ENCODE data around the gene ZGRF1.
"Not testable (repeated sequence)": the region's sequence is repeated elsewhere in the genome, so short reads cannot be mapped to it uniquely, and the experiment has no call there.

Gene ZGRF1

DNA sequence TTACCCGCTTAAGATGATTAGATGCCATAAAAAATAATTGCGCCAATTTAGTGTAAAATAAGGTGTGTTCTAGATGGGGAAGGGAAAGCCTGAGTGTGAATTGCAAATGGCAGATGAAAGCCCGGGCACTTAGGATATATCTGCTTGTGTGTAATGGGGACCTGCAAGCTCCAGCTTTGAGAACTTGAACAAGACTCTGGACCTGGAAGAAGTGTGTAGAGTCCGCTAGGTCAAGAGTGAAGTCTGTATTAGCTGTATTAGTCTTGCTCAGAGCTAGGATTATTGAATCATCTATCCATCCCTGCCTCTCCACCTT is 124.9 kb downstream of the ZGRF1 start:
- Histone ChIP-seq H3K4me1 (ENCODE audit: insufficient read depth, low read length) (peaks cover 26% of the 10 kb centered on the region; the same call in 1 of the 2 replicates), H3K9ac (ENCODE audit: low read depth, low read length) (no peak overlapping the region), H3K4me3 (ENCODE audit: low read length) (peak overlapping the region; percentile 39; the same call in 1 of the 2 replicates), H3K27ac (ENCODE audit: low read length) (no peak overlapping the region), H3K9me3 (ENCODE audit: insufficient read depth, low read depth, low read length) (no peaks in the 10 kb centered on the region), H3K27me3 (ENCODE audit: insufficient read depth, low read length) (peaks cover 100% of the 10 kb centered on the region), H3K36me3 (ENCODE audit: insufficient read depth, low read depth, low read length) (no peaks in the 10 kb centered on the region)

DNA sequence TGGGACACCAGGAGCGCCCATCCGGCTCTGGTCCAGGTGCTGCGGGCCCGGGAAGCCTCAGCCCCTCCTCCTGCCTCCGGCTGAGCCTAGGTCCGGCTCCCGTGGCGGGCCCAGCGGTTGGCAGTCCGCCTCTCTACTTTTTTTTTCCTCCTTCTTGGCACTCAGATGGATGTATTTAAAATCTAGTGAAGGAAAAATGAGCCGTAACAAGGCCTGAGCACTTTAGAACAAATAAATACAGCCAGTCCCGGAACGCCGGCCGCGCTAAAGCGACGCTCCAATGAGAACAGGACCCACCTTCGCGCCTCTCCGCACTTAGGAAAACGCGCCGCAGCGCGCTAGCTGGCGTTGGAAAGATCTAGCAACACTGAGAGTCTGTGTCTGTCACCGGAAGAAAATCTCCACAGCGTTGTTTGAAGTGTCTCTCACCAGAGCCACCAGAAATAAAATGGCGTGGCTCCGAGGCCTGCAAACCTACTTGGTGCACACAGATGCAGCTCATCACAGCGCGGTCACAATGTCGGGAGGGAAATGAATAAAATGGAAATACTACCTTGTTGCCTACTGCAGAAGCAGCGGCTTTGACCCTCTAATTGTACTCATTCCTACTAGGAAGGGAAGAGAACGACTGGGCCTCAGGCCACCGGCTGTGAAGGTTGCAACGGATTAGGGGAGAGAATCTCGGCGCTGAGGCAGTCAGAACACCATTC is 125.5 kb downstream of the ZGRF1 start:
- Histone ChIP-seq H3K9me3 (ENCODE audit: insufficient read depth, low read depth, low read length) (no peaks in the 10 kb centered on the region), H3K27me3 (ENCODE audit: insufficient read depth, low read length) (peaks cover 100% of the 10 kb centered on the region), H3K4me3 (ENCODE audit: low read length) (peak overlapping the region; percentile 39), H3K27ac (ENCODE audit: low read length) (no peak overlapping the region), H3K4me1 (ENCODE audit: insufficient read depth, low read length) (peaks cover 26% of the 10 kb centered on the region; the same call in 1 of the 2 replicates), H3K36me3 (ENCODE audit: insufficient read depth, low read depth, low read length) (no peaks in the 10 kb centered on the region), H3K9ac (ENCODE audit: low read depth, low read length) (no peak overlapping the region)

DNA sequence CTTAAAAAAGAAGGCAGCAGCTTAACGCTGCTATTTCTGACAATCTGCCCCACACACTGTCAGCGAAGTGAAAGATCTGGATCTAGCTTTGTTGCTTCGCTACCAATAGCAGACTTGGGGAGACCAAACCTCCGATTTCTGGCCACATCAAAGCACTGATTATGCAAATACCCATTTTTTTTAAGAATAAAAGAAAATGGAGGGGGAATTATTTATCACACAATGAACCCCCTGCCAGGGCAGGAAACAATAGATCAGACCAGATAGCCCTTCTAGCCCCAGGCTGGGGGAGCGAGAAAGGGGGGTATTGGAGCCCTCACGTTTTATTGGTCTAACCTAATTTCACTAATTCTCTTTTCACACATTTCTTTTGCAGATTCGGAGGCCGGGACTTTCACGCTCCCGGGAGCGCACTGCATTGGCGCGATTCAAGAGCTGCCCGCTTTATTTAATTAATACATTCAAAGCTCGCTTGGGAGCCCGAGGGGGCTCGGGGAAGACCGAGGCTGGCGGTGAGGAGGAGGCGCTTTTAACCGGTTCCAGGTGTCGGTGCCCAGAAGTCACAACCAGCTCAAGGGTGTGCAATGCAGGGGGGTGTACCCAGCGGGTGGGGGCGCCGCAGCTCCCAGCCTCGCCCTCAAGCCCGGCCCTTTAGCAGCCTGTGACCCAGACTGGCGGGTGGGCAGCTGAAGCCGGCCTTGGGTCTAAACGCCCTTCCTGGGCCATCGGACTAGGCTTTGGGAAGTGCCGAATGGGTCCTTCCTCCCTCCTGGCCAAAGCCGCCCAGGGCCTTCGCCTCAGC is 126.2 kb downstream of the ZGRF1 start:
- Histone ChIP-seq H3K9me3 (ENCODE audit: insufficient read depth, low read depth, low read length) (no peaks in the 10 kb centered on the region), H3K27ac (ENCODE audit: low read length) (no peak overlapping the region), H3K27me3 (ENCODE audit: insufficient read depth, low read length) (peaks cover 100% of the 10 kb centered on the region), H3K9ac (ENCODE audit: low read depth, low read length) (no peak overlapping the region), H3K4me3 (ENCODE audit: low read length) (peak overlapping the region; percentile 39; the same call in 1 of the 2 replicates), H3K4me1 (ENCODE audit: insufficient read depth, low read length) (peaks cover 23% of the 10 kb centered on the region; the same call in 1 of the 2 replicates), H3K36me3 (ENCODE audit: insufficient read depth, low read depth, low read length) (no peaks in the 10 kb centered on the region)

DNA sequence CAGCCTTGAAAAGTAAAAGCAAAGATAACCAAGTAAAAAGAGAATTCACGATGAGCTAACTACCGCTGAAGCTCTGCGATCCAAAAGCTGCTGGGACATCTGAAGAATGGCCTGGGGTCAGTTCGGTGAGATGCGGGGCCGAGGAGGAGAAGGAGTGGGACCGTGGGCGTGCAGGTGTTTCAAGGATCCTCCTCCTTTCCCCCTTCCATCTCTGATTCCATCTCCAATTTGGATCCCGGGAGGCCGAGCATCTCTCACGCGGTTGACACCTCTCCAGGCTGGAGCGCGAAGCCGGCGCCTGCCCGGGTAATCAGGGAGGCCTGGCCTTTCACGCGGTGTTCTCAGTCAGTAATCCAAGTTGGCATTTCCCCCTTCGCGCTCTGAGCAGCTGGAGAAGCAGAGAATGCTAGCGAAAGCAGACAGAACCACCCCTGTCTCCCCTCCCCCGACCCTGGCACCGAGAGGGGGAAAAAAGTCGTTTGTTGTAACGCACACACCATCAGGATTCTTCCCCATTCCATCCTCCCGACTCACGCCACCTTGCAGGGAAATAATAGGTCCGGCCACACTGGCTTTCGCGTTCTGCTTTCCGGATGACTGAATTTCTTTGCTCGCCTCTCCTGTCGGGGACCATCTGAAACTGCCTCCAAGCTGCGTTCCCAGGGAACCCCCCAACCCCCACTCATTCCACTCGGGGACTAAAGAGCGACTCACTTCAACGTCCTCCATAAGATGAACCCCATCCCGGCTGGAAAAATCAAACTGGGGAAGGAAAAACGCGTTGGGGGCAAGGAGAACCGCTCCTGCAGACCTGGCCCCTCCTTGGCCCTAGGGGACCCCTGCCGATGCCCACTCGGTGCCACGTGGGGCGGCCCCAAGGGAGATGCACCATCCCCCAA is 127.2 kb downstream of the ZGRF1 start:
- Histone ChIP-seq H3K9ac (ENCODE audit: low read depth, low read length) (no peak overlapping the region), H3K27me3 (ENCODE audit: insufficient read depth, low read length) (peaks cover 100% of the 10 kb centered on the region), H3K4me3 (ENCODE audit: low read length) (peak overlapping the region; percentile 40), H3K9me3 (ENCODE audit: insufficient read depth, low read depth, low read length) (no peaks in the 10 kb centered on the region), H3K4me1 (ENCODE audit: insufficient read depth, low read length) (peaks cover 21% of the 10 kb centered on the region; the same call in 1 of the 2 replicates), H3K36me3 (ENCODE audit: insufficient read depth, low read depth, low read length) (no peaks in the 10 kb centered on the region), H3K27ac (ENCODE audit: low read length) (no peak overlapping the region)

DNA sequence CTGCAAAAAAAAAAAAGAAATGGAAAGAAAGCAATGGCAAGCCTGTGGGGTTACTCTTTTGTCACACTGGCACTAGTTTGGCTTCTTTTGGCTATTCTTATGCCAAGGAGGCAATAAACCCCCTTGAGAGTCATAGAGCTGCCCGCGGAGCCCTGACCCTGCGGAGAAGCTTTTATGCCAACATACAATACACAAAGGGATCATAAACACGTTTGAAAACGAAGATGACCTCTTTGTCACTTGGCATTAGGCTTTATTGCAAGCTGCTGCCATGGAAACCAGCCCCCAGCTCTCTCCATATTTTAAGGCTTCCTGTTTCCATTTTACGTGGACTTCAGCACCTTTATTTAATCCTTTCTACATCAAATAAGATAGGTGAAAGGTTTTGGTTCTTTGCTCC is 128.4 kb downstream of the ZGRF1 start:
- Histone ChIP-seq H3K27me3 (ENCODE audit: insufficient read depth, low read length) (peaks cover 98% of the 10 kb centered on the region), H3K27ac (ENCODE audit: low read length) (no peak overlapping the region)

DNA sequence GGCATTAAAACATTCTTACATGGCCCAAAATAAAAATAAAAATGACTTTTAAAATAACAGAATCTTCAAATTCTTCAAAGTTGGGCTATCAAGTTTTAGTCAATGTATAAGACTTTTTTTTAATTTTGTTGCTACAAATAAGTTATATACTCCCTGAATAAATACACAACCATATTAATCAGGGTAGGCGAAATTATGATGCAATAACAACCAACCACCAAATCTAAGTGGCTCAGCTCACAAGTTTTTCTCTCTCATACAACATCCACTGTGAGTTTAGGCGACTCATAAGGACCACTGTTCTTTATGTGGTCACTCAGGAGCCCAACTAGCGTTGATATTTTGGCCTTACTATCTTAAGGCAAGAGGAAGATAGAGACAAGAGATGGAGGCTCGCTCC is 131.9 kb downstream of the ZGRF1 start:
- no peak overlapping the region for H3K4me3 ChIP-seq (ENCODE audit: low read length)
- H3K36me3 ChIP-seq (ENCODE audit: insufficient read depth, low read depth, low read length) = no peaks in the 10 kb centered on the region
- H3K27ac ChIP-seq (ENCODE audit: low read length) = no peak overlapping the region
- H3K27me3 ChIP-seq (ENCODE audit: insufficient read depth, low read length) = peaks cover 75% of the 10 kb centered on the region
- H3K9ac ChIP-seq (ENCODE audit: low read depth, low read length) = no peak overlapping the region
- peaks cover 4% of the 10 kb centered on the region; the same call in 1 of the 2 replicates for H3K4me1 ChIP-seq (ENCODE audit: insufficient read depth, low read length)
- no peaks in the 10 kb centered on the region for H3K9me3 ChIP-seq (ENCODE audit: insufficient read depth, low read depth, low read length)

More for the DNA sequence above, 128.4 kb downstream of the ZGRF1 start:
- Histone ChIP-seq H3K36me3 (ENCODE audit: insufficient read depth, low read depth, low read length) (no peaks in the 10 kb centered on the region), H3K4me1 (ENCODE audit: insufficient read depth, low read length) (peaks cover 14% of the 10 kb centered on the region; the same call in 1 of the 2 replicates), H3K9ac (ENCODE audit: low read depth, low read length) (no peak overlapping the region), H3K4me3 (ENCODE audit: low read length) (no peak overlapping the region), H3K9me3 (ENCODE audit: insufficient read depth, low read depth, low read length) (no peaks in the 10 kb centered on the region)

DNA sequence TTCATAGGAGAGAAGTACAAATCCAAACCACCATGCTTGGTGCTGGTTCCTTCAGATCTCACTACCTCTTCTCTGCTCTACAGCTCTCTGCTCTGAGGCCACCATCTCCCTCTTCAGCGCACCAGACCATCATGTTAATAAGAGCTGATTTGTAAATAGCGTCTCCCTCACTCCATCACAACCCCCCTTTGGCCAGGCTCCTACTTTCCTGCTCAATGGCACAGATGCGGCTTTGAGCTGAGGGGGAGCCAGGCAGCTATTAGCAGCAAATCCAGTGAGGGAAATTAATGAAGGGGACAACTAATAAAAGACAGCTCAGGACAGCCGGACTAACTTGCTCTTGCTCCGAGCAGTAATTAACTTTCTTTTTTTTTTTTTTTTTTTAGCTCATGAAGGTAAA is 133.8 kb downstream of the ZGRF1 start:
- Histone ChIP-seq H3K9me3 (ENCODE audit: insufficient read depth, low read depth, low read length) (no peaks in the 10 kb centered on the region), H3K4me1 (ENCODE audit: insufficient read depth, low read length) (no peaks in the 10 kb centered on the region), H3K27me3 (ENCODE audit: insufficient read depth, low read length) (peaks cover 56% of the 10 kb centered on the region), H3K9ac (ENCODE audit: low read depth, low read length) (no peak overlapping the region), H3K36me3 (ENCODE audit: insufficient read depth, low read depth, low read length) (no peaks in the 10 kb centered on the region), H3K27ac (ENCODE audit: low read length) (no peak overlapping the region), H3K4me3 (ENCODE audit: low read length) (no peak overlapping the region)

DNA sequence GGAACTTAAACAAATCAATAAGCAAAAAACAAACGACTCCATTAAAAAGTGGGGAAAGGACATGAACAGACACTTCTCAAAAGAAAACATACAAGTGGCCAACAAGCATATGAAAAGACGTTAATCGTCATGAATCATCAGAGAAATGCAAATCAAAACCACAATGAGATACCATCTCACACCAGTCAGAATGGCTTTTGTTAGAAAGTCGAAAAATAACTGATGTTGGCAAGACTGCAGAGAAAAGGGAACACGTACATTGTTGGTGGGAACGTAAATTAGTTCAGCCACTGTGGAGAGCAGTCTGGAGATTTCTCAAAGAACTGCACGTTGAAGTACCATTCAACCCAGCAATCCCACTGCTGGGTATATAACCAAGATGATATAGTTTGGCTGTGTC is 144.4 kb downstream of the ZGRF1 start:
- H3K27me3 ChIP-seq (ENCODE audit: insufficient read depth, low read length) = no peaks in the 10 kb centered on the region
- H3K27ac ChIP-seq (ENCODE audit: low read length) = no peak overlapping the region
- H3K4me3 ChIP-seq (ENCODE audit: low read length) = no peak overlapping the region
- peaks cover 22% of the 10 kb centered on the region for H3K9me3 ChIP-seq (ENCODE audit: insufficient read depth, low read depth, low read length)
- no peak overlapping the region for H3K9ac ChIP-seq (ENCODE audit: low read depth, low read length)
- H3K4me1 ChIP-seq (ENCODE audit: insufficient read depth, low read length) = no peaks in the 10 kb centered on the region
- H3K36me3 ChIP-seq (ENCODE audit: insufficient read depth, low read depth, low read length) = no peaks in the 10 kb centered on the region

DNA sequence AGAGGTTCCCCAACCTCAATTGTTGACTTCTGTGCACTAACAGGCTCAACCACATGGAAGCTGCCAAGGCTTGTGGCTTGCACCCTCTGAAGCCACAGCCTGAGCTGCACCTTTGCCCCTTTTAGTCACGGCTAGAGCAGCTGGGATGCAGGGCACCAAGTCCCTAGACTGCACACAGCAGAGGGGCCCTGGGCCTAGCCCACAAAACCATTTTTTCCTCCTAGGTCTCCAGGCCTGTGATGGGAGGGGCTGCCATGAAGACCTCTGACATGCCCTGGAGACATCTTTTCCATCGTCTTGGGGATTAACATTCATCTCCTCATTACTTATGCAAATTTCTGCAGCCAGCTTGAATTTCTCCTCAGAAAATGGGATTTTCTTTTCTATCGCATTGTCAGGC is 145.9 kb downstream of the ZGRF1 start:
- H3K9me3 ChIP-seq (ENCODE audit: insufficient read depth, low read depth, low read length) = peaks cover 22% of the 10 kb centered on the region

More for the DNA sequence above, 145.9 kb downstream of the ZGRF1 start:
- not testable (repeated sequence) for H3K27me3 ChIP-seq (ENCODE audit: insufficient read depth, low read length); H3K4me3 ChIP-seq (ENCODE audit: low read length); H3K9ac ChIP-seq (ENCODE audit: low read depth, low read length); H3K27ac ChIP-seq (ENCODE audit: low read length); H3K4me1 ChIP-seq (ENCODE audit: insufficient read depth, low read length); H3K36me3 ChIP-seq (ENCODE audit: insufficient read depth, low read depth, low read length)

All from iPS-20b (cell line).